ENCODE measurements around the gene CRYAA. TPM values are rescaled to one million over a fixed set of nuclear protein-coding genes. Genes with fewer than 3 reads are reported as not detected.

The CRYAA gene
- total RNA-seq, 2 experiments from 2014 or later = not detected

- intact Hi-C loops (cut with micrococcal nuclease; ENCODE audit: unreplicated experiment) = no loop called here
- Histone ChIP-seq H4K20me1 (ENCODE audit: insufficient read depth, low read length) (no peaks in the 10 kb centered on the region), H3K4me2 (ENCODE audit: low read length) (no peak overlapping the region), H2AFZ (ENCODE audit: low read length) (no peak overlapping the region), H3K4me1 (ENCODE audit: insufficient read depth, low read length, poor library complexity, severe bottlenecking) (peaks cover 18% of the 10 kb centered on the region), H3K9me2 (ENCODE audit: insufficient read depth, low read length) (no peaks in the 10 kb centered on the region), H3K4me3 (ENCODE audit: low read depth, low read length, poor library complexity, severe bottlenecking) (no peak overlapping the region), H3K36me3 (ENCODE audit: insufficient read depth, low read length) (no peaks in the 10 kb centered on the region), H3K9me3 (ENCODE audit: low read length) (no peaks in the 10 kb centered on the region), H3K79me2 (ENCODE audit: insufficient read depth, low read depth, low read length) (no peaks in the 10 kb centered on the region), H3K27ac (ENCODE audit: low read depth, low read length, poor library complexity, severe bottlenecking) (no peak overlapping the region)
- no peak for DNase-seq (ENCODE audit: low spot score)
- CTCF ChIA-PET (ENCODE audit: unreplicated experiment) = no interaction called here
- POLR2A ChIA-PET = no interaction called here
- TF ChIP-seq CTCF (conservative IDR thresholded peaks at IDR 0.05; ENCODE audit: low read length) (no peak), EZH2phosphoT487 (IDR thresholded peaks at IDR 0.05; ENCODE audit: borderline replicate concordance, low read depth, low read length) (no peak)
- BruUV-seq (replicated peaks) = no TSS peak
These were observed 18.9 kb downstream of the CRYAA start for GRCh38 chr21:43187715-43188114.

GRCh38 chr21:43188181-43188580 is 19.4 kb downstream of the CRYAA start:
- intact Hi-C loops (cut with micrococcal nuclease; ENCODE audit: unreplicated experiment) = no loop called here
- CTCF ChIA-PET (ENCODE audit: unreplicated experiment) = no interaction called here

More at GRCh38 chr21:43188181-43188580, 19.4 kb downstream of the CRYAA start:
- no peak for TF ChIP-seq EZH2phosphoT487 (IDR thresholded peaks at IDR 0.05; ENCODE audit: borderline replicate concordance, low read depth, low read length)
- no peak for TF ChIP-seq CTCF (conservative IDR thresholded peaks at IDR 0.05; ENCODE audit: low read length)
- Histone ChIP-seq H3K79me2 (ENCODE audit: insufficient read depth, low read depth, low read length) (no peaks in the 10 kb centered on the region), H2AFZ (ENCODE audit: low read length) (peak overlapping the region; percentile 74; the same call in 1 of the 2 replicates), H4K20me1 (ENCODE audit: insufficient read depth, low read length) (no peaks in the 10 kb centered on the region), H3K36me3 (ENCODE audit: insufficient read depth, low read length) (no peaks in the 10 kb centered on the region), H3K9me3 (ENCODE audit: low read length) (no peaks in the 10 kb centered on the region), H3K9me2 (ENCODE audit: insufficient read depth, low read length) (no peaks in the 10 kb centered on the region), H3K4me1 (ENCODE audit: insufficient read depth, low read length, poor library complexity, severe bottlenecking) (peaks cover 18% of the 10 kb centered on the region), H3K4me2 (ENCODE audit: low read length) (peak overlapping the region; percentile 70), H3K4me3 (ENCODE audit: low read depth, low read length, poor library complexity, severe bottlenecking) (no peak overlapping the region), H3K27ac (ENCODE audit: low read depth, low read length, poor library complexity, severe bottlenecking) (peak overlapping the region; percentile 62)
- BruUV-seq (replicated peaks) = no TSS peak
- DNase-seq (ENCODE audit: low spot score) = no peak
- POLR2A ChIA-PET = no interaction called here

All from OCI-LY7 (cell line).